ENCODE results near the gene EXOC1.
A peak's percentile ranks its signal among the peaks of the same experiment; 100 is the strongest.
"Not testable (repeated sequence)": the region's sequence is repeated elsewhere in the genome, so short reads cannot be mapped to it uniquely, and the experiment has no call there.

EXOC1 gene, protein sequence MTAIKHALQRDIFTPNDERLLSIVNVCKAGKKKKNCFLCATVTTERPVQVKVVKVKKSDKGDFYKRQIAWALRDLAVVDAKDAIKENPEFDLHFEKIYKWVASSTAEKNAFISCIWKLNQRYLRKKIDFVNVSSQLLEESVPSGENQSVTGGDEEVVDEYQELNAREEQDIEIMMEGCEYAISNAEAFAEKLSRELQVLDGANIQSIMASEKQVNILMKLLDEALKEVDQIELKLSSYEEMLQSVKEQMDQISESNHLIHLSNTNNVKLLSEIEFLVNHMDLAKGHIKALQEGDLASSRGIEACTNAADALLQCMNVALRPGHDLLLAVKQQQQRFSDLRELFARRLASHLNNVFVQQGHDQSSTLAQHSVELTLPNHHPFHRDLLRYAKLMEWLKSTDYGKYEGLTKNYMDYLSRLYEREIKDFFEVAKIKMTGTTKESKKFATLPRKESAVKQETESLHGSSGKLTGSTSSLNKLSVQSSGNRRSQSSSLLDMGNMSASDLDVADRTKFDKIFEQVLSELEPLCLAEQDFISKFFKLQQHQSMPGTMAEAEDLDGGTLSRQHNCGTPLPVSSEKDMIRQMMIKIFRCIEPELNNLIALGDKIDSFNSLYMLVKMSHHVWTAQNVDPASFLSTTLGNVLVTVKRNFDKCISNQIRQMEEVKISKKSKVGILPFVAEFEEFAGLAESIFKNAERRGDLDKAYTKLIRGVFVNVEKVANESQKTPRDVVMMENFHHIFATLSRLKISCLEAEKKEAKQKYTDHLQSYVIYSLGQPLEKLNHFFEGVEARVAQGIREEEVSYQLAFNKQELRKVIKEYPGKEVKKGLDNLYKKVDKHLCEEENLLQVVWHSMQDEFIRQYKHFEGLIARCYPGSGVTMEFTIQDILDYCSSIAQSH

DNA sequence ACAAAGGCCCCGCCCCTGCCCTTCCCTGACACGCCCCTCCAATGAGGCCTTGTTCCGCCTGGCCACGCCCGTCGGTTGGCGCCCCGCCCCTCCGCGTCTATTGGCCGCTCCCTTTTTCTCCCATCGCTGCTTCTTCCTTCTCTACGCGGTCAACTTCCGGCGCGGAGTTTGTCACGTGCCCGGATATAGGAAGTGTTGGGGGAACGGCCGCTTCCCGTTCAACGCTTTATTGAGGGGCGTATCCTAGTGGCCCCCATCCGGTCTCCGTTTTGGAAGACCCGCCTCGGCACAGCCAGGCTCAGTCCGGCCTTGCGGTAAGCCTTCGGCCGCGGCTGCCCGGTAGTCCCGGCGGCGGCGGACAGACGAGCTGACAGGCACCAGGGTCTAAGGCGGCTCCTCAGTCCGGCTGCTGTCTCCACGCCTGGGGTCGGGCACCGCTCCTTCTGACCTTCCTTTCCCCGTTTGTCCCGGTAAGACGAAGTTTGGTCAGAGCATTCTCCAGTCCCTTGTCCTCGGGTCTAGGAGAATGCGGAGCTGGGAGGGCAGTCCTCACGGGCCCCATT, at the start of gene EXOC1:
Gene EXOC1, plus strand, starts transcription at position 165 of the 563 bp plus-strand sequence. CDS start 4,676 bp downstream, outside the sequence.
- DNase-seq, result peak; percentile 66 to 99 (median 94)

DNA sequence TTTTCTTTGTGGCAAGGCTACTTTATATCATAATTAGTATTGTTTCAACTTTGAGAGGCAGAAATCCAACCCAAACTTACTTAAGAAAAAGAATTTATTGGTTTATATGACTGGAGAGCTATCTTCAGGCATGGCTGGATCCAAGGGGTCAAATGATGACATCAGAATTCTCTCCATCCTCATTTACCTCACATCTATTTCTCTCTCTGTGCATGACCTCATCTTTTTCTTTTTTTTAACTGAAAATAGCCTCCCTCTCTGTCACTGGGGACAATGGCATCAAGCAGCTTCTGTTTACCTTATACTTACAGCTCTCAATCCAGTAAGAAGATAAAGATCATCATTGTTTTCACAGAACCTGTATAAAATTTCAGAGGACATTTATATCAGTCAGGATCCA, 45.9 kb upstream of the EXOC1 start:
- no peak for DNase-seq

DNA sequence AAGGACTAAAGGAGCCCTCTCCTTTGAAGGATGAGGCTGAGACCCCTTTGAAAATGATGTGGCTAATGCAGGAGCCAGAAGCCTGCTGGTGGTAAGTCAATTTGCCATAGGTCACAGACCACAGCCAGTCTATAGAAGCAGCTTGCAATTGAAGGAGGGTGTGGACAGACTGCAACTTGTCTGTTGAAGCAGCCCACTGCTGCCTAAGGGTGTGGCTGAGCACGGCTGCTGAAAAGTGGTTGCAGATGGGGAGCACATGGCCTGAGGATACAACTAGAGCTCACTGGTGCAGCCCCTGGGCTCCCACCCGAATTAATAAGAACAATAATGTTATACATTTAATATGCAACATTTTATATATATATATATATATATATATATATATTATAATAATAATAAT, 45.3 kb upstream of the EXOC1 start:
- no peak for DNase-seq

DNA sequence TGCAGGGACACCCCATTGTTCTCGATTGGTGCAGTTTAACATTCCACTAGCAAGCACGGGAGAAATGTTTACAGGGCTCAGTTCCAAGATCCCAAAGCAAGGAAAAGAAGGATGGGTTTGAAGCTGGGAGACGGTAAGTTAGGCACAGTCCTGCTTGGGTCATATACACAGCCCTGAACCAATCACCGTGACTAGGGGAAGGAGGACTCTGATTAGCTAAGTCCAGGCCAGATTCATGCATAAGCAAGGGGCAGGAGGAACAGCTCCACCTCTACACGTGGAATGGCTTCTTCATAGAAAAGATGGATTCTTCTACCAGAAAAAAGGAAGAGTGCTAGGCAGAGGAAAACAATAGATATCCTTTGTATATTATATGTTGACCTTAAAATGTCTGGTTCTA, 44.8 kb upstream of the EXOC1 start:
- DNase-seq, result no peak

DNA sequence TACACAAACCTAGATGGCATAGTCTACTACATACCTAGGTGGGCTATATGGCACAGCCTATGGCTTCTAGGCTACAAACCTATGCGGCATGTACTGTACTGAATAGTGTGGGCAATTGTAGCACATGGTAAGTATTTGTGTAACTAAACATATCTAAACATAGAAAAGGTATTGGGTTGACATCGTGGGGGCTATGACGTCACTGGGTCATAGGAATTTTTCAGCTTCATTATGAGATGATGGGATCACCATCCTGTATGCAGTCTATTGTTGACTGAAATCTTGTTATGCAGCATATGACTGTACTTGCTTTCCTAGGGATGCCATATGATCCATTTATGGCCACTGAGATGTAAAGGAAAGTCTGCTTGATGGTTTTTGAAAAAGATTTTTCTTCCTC, 35.8 kb upstream of the EXOC1 start:
- DNase-seq, result no peak

DNA sequence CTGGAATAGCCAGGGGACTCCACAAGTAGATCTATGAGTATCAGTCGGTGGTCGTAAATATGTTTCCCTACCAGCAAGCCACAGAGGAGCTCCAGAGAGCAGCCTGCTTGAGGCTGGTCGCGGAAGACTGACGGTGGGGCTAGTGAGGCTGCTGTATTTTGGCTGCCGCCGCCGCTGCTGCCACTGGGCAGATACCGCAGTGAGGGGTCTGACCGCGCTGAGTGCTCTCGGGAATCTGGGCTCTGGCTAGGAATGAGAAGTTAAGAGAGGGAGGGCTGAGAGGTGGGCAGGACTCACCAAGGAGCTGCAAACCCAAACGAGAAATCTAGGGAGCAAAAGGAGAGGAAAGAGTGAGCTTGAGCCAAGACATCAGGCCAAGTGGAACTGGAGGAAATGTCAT, 33.8 kb upstream of the EXOC1 start, which contains the start of gene EXOC1L:
Gene EXOC1L, plus strand, starts transcription at position 157 of the 400 bp plus-strand sequence. Its CDS starts 237 bp downstream, at position 394.
- DNase-seq, result peak in 6 of 56 donors; percentile 0 to 31 (median 1)

DNA sequence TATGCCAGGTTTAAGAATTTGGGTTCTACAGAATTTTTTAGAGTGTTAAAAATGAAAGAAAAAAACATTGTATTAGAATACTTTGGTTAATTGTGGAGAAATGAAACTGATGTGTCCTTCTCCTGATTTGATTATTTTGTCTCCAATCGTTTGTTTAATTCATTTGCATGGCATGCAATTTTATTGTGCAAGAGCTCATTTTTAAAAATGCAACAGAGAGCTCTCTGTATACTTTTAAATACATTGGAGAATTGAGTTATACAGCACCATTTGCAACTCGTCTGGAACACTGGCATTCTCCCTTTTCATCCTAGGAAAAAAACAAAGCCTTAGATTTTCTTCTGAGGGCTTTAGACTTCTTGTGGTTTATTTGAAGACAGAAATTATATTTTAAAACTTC, 33.2 kb upstream of the EXOC1 start:
- no peak for DNase-seq

DNA sequence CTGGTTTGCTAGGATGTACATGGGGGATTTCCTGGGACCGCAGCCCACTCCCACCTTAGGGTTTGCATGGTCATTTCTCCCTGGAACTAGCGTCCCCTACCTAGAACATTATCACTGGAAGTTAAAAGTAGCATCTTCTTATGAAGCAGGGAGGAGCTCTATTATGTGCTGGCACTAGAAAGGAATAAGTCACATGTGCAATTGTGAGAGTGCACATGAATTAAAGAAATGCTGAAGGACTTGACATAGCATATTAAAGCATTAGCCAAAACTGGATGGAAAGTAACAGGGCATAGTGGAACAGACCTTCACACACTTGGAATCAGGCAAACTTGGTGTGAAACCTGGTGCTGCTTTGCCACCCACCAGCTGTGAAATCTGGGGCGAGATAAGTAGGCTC, 31.1 kb upstream of the EXOC1 start:
- DNase-seq, result no peak

DNA sequence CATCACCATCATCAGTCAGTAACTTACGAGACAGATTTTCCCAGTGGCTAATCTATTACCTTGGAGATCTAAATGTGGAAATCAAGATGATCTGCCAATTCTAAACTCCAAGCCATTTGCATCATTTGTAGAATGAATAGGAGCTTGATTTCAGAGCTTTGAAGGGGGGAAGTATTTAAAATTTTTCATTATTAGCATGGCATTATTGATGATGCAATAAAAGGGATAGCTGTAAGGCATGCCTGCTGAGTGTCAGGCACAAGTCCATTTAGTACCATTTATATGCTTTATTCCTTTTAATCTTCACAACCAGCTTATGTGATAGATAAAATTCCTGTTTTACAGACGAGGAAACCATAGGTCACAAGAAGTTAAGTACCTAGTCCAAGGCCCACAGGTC, 28.6 kb upstream of the EXOC1 start:
- no peak for DNase-seq

DNA sequence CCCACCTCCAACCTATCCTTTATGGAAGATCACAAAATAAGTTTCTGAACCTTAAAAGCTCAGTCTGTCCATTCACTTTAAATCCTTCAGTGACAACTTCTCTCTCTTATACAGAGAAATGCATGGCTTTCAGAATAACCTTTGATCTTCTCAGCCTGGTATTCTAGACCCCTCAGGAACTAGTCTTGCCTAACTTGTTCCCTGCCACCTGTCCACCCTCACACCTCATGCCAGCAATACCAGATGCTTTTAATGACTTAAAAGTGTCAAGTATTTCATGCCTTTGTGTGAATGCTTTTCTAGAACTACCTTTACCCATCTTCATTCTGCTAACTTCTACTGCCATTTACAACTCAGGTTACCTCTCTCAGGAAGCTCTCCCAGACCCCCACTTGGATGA, 26.5 kb upstream of the EXOC1 start:
- no peak for DNase-seq

DNA sequence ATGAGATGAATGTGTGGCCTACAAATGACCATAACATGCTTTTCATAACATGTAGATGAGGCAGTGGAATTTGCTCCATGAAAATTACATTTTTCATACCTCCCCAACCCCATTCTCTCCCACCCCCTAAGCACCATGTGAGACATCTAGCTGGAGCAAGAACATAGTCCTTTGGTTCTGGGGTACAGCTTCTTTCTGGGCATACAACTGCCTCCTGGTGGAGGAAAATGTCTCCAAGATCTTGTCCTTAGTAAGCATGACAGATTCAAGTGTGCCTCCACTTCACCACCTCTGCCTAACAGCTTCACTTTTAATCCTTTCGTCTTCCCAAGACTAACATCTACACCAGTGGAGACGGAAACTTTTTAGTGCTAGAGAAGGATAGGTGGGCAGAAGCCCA, 25.9 kb upstream of the EXOC1 start:
- no peak for DNase-seq

DNA sequence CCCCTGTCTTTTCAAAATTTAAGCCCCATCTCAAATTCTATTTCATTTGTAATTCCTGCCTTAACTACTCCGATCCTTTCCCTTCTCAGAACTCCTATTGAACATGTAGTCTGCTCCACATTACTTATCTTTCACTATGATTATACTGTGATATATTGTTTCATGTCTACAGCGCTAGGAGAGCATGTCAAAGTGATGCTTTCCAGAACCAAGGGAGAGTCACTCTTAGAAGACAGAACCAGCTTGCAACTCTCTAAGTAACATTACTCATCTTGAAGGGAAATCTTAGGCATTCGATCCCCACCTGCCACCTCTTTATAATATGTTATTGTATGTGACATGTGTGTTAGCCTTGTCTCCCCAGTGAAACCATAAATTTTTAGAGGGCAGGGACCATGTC, 23.4 kb upstream of the EXOC1 start:
- no peak for DNase-seq

DNA sequence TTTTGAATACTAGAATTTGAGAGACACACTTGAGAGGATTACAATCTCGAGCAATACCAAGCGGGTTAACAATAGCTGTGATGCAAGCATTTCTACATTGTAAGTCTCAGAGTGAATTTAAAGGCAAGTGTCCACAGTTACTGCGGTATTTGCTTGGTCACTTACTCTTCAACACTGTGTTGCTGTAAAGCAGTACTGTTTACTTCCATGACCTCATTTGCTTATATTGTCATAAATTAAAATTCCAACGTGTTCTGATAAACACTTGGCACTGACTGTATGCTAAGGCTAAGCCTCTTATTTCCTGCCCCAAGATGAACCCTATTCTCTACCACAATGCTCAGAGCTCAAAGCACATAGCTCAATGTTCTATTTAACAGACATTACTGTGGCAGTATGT, 22.7 kb upstream of the EXOC1 start:
- no peak for DNase-seq

DNA sequence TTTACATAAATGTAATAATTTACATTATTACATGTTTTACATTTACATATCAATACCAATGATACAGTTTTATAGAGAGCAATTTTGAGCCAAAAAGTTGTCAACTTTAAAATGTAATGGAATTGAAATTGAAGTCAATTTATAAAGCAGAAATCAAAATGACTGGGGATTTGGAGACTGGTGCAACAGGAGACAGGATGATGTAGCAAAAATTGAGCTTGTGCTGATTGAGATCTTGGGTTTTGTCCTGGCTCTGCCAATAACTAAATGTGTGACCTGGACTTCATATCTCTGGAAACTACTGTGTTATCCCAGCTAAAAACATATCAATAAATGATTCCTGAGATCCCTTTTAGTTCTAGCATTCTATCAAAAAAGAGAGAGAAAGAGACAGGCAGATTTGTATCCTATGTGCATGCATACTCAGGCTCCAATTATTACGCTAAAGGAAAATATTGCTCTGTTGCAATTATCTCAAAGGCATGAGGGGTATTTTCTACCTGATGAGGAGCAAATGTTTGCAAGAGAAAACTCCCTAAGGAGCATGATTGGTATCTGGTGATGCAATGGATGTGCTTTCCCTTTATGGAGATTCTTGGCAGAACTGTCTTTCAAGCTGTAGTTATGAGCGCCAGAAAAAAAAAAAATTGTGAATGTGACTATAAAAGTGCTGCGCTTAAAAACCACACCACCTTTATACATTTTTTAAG, 19.2 kb upstream of the EXOC1 start:
- no peak for DNase-seq

DNA sequence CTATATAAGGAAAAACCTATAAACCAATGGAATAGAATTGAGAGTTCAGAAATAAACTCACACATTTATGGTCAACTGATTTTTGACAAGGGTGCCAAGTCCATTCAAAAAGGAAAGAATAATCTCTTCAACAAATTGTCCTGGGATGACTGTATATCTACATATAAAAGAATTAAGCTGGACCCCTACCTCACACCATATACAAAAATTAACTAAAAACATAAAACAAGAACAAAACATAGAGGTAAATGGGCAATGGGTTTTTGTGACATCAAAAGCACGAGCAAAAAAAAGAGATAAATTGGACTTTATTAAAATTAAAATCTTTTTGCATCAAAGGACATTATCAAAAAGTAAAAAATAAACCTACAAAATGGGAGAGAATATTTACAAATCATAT, 15.5 kb upstream of the EXOC1 start:
- no peak for DNase-seq

DNA sequence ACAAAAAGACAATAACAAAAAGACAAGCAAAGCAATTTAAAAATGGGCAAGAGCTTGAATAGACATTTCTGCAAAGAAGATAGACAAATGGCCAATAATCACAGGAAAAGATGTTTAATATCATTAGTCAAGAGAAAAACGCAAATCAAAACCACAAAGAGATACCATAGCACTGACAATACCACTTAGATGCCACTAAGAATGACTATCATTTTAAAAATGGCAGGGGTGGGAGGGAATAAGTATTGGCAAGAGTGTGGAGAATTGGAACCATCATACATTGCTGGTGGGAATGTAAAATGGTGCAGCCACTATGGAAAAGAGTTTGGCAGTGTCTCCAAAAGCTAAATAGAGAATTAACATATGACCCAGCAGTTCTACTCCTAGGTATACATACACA, 15.1 kb upstream of the EXOC1 start:
- DNase-seq, result no peak

DNA sequence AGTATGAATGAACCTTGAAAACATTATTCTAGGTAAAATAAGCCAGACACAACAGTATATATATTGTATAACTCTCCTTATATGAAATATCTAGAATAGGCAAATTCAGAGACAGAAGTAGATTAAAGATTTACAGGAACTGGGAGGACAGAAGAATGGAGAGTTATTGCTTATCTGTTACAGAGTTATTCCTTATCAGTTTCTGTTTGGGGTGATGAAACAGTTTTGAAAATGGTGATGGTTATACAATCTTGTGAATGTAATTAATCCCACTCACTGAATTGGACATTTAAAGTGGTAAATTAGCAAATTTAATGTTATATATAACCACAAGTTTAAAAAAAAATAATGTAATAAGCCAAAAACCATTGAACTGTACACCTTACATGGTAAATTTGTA, 14.5 kb upstream of the EXOC1 start:
- no peak for DNase-seq

DNA sequence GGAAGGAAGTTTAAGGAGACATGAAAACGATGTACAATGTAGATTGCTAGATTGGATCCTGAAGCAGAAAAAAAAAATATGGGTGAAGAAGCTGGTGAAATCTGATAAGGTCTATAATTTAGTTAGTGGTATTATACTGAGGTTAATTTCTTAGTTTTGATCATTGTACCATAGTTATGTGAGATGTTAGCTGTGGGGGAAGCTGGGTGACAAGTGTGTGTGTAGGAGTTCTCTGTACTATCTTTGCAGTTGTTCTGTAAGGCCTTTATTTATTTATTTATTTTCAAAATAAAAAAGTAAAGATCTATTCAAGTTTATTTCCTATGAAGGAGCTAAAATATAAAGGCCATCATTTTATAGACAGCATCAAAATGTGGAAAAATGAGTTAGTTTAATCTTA, 12.5 kb upstream of the EXOC1 start:
- DNase-seq, result no peak

DNA sequence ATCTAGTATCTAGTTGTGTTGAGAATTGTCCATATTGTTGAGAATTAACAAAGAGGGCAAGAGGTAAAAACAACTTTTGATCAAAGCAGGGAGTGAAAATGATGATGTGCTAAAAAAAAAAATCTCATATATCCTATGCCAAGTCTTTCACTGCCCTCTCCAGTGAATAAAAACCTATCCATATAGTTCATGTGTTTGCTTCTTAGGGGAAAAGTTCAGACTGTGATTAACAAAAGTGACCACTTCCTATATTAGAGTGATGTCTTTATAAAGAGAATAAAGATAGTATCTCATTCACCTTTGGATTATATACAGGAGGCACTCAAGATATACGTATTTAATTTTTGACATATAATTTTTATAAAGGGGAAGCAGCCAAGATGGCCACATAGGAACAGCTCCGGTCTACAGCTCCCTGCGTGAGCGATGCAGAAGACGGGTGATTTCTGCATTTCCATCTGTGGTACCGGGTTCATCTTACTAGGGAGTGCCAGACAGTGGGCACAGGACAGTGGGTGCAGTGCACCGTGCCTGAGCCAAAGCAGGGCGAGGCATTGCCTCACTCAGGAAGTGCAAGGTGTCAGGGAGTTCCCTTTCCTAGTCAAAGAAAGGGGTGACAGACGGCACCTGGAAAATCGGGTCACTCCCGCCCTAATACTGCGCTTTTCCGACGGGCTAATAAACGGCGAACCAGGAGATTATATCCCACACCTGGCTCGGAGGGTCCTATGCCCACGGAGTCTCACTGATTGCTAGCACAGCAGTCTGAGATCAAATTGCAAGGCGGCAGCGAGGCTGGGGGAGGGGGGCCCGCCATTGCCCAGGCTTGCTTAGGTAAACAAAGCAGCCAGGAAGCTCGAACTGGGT, 11.8 kb upstream of the EXOC1 start:
- DNase-seq, result not testable (repeated sequence)

DNA sequence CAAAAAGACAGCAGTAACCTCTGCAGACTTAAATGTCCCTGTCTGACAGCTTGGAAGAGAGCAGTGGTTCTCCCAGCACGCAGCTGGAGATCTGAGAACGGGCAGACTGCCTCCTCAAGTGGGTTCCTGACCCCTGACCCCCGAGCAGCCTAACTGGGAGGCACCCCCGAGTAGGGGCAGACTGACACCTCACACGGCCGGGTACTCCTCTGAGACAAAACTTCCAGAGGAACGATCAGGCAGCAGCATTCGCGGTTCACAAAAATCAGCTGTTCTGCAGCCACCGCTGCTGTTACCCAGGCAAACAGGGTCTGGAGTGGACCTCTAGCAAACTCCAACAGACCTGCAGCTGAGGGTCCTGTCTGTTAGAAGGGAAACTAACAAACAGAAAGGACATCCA, 11.1 kb upstream of the EXOC1 start:
- not testable (repeated sequence) for DNase-seq
